ENCODE measurements around the gene ADH6. TPM values are rescaled to one million over a fixed set of nuclear protein-coding genes. Genes with fewer than 3 reads are reported as not detected.

The ADH6 gene
- total and polyA plus RNA-seq, 9 of the 15 experiments (the other 6 are each of a cell fraction or from before 2014, with no cell fraction given) = 0.13 TPM; not detected in 8

DNA sequence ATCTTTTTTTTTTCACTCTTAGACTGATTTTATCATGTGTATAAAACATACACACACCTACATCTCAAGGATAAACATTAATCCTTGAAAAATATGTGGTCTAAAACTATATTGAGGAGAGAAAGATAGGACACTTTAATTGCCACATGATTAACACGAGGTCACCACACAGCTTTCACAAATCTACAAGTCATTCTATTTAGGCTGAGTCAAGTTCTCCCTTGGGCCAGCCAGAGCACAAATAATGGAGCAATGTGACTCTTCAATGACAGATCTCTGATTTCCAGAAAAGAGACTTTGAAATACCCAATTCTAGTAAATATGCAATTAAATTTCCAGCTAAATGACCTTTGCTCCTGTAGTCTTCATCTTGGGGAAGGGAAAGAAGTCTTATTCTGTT lies 62.1 kb downstream of the ADH6 start (continued):
- TF ChIP-seq, protein P1, sequence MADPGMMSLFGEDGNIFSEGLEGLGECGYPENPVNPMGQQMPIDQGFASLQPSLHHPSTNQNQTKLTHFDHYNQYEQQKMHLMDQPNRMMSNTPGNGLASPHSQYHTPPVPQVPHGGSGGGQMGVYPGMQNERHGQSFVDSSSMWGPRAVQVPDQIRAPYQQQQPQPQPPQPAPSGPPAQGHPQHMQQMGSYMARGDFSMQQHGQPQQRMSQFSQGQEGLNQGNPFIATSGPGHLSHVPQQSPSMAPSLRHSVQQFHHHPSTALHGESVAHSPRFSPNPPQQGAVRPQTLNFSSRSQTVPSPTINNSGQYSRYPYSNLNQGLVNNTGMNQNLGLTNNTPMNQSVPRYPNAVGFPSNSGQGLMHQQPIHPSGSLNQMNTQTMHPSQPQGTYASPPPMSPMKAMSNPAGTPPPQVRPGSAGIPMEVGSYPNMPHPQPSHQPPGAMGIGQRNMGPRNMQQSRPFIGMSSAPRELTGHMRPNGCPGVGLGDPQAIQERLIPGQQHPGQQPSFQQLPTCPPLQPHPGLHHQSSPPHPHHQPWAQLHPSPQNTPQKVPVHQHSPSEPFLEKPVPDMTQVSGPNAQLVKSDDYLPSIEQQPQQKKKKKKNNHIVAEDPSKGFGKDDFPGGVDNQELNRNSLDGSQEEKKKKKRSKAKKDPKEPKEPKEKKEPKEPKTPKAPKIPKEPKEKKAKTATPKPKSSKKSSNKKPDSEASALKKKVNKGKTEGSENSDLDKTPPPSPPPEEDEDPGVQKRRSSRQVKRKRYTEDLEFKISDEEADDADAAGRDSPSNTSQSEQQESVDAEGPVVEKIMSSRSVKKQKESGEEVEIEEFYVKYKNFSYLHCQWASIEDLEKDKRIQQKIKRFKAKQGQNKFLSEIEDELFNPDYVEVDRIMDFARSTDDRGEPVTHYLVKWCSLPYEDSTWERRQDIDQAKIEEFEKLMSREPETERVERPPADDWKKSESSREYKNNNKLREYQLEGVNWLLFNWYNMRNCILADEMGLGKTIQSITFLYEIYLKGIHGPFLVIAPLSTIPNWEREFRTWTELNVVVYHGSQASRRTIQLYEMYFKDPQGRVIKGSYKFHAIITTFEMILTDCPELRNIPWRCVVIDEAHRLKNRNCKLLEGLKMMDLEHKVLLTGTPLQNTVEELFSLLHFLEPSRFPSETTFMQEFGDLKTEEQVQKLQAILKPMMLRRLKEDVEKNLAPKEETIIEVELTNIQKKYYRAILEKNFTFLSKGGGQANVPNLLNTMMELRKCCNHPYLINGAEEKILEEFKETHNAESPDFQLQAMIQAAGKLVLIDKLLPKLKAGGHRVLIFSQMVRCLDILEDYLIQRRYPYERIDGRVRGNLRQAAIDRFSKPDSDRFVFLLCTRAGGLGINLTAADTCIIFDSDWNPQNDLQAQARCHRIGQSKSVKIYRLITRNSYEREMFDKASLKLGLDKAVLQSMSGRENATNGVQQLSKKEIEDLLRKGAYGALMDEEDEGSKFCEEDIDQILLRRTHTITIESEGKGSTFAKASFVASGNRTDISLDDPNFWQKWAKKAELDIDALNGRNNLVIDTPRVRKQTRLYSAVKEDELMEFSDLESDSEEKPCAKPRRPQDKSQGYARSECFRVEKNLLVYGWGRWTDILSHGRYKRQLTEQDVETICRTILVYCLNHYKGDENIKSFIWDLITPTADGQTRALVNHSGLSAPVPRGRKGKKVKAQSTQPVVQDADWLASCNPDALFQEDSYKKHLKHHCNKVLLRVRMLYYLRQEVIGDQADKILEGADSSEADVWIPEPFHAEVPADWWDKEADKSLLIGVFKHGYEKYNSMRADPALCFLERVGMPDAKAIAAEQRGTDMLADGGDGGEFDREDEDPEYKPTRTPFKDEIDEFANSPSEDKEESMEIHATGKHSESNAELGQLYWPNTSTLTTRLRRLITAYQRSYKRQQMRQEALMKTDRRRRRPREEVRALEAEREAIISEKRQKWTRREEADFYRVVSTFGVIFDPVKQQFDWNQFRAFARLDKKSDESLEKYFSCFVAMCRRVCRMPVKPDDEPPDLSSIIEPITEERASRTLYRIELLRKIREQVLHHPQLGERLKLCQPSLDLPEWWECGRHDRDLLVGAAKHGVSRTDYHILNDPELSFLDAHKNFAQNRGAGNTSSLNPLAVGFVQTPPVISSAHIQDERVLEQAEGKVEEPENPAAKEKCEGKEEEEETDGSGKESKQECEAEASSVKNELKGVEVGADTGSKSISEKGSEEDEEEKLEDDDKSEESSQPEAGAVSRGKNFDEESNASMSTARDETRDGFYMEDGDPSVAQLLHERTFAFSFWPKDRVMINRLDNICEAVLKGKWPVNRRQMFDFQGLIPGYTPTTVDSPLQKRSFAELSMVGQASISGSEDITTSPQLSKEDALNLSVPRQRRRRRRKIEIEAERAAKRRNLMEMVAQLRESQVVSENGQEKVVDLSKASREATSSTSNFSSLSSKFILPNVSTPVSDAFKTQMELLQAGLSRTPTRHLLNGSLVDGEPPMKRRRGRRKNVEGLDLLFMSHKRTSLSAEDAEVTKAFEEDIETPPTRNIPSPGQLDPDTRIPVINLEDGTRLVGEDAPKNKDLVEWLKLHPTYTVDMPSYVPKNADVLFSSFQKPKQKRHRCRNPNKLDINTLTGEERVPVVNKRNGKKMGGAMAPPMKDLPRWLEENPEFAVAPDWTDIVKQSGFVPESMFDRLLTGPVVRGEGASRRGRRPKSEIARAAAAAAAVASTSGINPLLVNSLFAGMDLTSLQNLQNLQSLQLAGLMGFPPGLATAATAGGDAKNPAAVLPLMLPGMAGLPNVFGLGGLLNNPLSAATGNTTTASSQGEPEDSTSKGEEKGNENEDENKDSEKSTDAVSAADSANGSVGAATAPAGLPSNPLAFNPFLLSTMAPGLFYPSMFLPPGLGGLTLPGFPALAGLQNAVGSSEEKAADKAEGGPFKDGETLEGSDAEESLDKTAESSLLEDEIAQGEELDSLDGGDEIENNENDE (IDR thresholded peaks at IDR 0.05; ENCODE audit: low read depth, low read length) = no peak
- TF ChIP-seq NONO (IDR thresholded peaks at IDR 0.05; ENCODE audit: low read depth in 2 of 2, low read length in 1 of 2) = no peak
- no peak for TF ChIP-seq RB1 (IDR thresholded peaks at IDR 0.05; ENCODE audit: low read depth)
- TF ChIP-seq, protein P2, sequence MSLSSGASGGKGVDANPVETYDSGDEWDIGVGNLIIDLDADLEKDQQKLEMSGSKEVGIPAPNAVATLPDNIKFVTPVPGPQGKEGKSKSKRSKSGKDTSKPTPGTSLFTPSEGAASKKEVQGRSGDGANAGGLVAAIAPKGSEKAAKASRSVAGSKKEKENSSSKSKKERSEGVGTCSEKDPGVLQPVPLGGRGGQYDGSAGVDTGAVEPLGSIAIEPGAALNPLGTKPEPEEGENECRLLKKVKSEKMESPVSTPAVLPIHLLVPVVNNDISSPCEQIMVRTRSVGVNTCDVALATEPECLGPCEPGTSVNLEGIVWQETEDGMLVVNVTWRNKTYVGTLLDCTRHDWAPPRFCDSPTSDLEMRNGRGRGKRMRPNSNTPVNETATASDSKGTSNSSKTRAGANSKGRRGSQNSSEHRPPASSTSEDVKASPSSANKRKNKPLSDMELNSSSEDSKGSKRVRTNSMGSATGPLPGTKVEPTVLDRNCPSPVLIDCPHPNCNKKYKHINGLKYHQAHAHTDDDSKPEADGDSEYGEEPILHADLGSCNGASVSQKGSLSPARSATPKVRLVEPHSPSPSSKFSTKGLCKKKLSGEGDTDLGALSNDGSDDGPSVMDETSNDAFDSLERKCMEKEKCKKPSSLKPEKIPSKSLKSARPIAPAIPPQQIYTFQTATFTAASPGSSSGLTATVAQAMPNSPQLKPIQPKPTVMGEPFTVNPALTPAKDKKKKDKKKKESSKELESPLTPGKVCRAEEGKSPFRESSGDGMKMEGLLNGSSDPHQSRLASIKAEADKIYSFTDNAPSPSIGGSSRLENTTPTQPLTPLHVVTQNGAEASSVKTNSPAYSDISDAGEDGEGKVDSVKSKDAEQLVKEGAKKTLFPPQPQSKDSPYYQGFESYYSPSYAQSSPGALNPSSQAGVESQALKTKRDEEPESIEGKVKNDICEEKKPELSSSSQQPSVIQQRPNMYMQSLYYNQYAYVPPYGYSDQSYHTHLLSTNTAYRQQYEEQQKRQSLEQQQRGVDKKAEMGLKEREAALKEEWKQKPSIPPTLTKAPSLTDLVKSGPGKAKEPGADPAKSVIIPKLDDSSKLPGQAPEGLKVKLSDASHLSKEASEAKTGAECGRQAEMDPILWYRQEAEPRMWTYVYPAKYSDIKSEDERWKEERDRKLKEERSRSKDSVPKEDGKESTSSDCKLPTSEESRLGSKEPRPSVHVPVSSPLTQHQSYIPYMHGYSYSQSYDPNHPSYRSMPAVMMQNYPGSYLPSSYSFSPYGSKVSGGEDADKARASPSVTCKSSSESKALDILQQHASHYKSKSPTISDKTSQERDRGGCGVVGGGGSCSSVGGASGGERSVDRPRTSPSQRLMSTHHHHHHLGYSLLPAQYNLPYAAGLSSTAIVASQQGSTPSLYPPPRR (CRISPR knock-in tag; IDR thresholded peaks at IDR 0.05; ENCODE audit: borderline replicate concordance) = no peak
- TF ChIP-seq, protein P3, sequence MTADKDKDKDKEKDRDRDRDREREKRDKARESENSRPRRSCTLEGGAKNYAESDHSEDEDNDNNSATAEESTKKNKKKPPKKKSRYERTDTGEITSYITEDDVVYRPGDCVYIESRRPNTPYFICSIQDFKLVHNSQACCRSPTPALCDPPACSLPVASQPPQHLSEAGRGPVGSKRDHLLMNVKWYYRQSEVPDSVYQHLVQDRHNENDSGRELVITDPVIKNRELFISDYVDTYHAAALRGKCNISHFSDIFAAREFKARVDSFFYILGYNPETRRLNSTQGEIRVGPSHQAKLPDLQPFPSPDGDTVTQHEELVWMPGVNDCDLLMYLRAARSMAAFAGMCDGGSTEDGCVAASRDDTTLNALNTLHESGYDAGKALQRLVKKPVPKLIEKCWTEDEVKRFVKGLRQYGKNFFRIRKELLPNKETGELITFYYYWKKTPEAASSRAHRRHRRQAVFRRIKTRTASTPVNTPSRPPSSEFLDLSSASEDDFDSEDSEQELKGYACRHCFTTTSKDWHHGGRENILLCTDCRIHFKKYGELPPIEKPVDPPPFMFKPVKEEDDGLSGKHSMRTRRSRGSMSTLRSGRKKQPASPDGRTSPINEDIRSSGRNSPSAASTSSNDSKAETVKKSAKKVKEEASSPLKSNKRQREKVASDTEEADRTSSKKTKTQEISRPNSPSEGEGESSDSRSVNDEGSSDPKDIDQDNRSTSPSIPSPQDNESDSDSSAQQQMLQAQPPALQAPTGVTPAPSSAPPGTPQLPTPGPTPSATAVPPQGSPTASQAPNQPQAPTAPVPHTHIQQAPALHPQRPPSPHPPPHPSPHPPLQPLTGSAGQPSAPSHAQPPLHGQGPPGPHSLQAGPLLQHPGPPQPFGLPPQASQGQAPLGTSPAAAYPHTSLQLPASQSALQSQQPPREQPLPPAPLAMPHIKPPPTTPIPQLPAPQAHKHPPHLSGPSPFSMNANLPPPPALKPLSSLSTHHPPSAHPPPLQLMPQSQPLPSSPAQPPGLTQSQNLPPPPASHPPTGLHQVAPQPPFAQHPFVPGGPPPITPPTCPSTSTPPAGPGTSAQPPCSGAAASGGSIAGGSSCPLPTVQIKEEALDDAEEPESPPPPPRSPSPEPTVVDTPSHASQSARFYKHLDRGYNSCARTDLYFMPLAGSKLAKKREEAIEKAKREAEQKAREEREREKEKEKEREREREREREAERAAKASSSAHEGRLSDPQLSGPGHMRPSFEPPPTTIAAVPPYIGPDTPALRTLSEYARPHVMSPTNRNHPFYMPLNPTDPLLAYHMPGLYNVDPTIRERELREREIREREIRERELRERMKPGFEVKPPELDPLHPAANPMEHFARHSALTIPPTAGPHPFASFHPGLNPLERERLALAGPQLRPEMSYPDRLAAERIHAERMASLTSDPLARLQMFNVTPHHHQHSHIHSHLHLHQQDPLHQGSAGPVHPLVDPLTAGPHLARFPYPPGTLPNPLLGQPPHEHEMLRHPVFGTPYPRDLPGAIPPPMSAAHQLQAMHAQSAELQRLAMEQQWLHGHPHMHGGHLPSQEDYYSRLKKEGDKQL (CRISPR knock-in tag; IDR thresholded peaks at IDR 0.05; ENCODE audit: borderline replicate concordance) = no peak

Measured in K562 (cell line).